NCI-H2171 (cell line): Measurements from ENCODE around the gene SH3RF1.

Source experiments
- DNase-seq: peaks from one replicate; lab custom pipeline; 2025; lab: John Stamatoyannopoulos, UW

Gene SH3RF1

GRCh38 chr4:169063441-169063840 is 207.3 kb downstream of the SH3RF1 start:
- DNase-seq: no peak

DNA sequence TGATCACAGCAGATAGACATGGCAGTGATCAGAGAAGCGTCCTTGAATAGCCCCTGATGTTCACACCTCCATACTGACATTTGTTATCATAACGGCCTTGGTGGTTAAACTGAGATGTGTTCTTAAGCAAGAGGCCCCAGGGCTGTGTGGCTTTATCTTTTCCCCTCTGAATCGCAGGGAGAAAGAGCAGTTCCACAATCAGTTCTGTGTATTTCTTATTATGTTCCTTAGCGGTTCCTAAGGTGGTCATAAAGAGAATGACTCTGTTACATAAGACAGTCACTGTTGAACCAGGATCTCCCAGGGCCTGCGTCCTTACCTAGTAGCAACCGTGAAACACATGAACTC is 207.9 kb downstream of the SH3RF1 start:
- DNase-seq: no peak

- DNase-seq: no peak
These were observed 209.4 kb downstream of the SH3RF1 start for GRCh38 chr4:169061386-169061785.

DNA sequence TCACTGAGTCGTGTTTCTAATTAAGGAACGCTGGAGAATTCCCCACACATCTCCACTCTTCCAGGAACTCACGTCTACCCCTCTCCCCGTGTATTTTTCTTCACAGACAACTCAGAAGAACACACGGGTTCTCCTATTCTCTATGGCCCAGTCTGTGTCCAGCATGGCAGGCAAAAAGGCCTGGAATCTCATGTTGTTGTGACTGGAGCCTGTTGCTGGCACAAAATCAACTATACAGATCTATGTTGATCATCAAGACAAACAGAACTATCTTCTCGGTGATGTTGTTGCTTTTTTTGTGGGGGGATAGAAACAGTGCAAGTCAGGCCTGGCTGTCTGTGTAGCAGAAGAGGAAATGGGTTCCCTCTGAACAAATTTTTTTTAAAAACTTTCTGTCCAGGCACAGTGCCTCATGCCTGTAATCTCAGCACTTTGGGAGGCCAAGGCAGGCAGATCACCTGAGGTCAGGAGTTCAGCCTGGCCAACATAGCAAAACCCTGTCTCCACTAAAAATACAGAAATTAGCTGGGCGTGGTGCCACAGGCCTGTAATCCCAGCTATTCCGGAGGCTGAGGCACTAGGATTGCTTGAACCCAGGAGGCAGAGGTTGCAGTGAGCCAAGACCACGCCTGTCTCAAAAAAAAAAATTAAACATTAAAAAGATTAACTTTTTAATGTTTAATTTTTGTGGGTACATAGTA is 210.2 kb downstream of the SH3RF1 start:
- no peak for DNase-seq

DNA sequence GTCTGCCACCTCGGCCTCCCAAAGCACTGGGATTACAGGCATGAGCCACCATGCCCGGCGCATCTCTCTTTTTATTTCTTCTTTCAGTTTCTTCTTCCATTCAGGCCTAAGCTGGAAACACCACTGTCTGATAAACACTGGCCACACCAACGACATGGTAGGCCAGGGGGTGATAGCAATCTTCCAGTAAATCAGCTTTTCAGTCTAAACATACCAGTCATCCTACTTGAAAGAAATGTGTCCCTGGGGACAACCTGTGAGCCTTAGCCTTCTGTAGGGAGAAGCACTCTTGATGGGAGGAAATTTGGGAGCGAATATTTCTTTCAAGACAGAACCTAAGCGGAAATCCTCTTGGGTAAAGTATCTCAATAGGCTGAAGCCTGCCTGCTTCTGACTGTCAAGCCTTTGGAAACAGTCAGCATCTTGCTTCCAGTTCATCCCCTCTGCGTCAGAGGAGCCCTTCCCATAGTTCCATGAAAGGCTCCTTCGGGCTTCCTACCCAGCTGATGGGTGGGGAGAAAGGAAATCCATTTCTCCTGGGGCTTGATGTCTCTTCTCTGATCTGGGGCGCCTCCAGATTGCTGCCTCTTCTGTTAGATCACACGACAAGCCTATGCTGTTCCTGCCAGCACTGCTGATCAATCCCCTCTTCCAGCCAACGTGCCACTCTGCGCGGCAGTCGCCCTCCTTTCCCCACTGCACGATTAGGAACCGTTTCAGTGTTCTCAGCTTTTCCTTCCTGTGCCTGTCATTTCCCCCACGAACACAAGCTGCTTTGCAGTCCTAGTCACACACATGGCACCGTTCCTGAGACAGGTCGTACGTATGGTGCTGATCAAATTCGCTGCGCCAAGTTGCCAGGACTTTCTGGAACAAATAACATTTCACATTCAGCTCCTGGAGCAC is 211.2 kb downstream of the SH3RF1 start:
- no peak for DNase-seq

- no peak for DNase-seq
These were observed 212.4 kb downstream of the SH3RF1 start for GRCh38 chr4:169058312-169058711.

GRCh38 chr4:169054879-169055278 is 215.9 kb downstream of the SH3RF1 start:
- DNase-seq: no peak

GRCh38 chr4:169052594-169052945 is 218.2 kb downstream of the SH3RF1 start:
- DNase-seq: no peak

GRCh38 chr4:169051761-169052593 is 218.8 kb downstream of the SH3RF1 start:
- DNase-seq: no peak

- no peak for DNase-seq
These were observed 219.6 kb downstream of the SH3RF1 start for GRCh38 chr4:169050881-169051760.

GRCh38 chr4:169050284-169050683 is 220.5 kb downstream of the SH3RF1 start:
- DNase-seq: no peak

DNA sequence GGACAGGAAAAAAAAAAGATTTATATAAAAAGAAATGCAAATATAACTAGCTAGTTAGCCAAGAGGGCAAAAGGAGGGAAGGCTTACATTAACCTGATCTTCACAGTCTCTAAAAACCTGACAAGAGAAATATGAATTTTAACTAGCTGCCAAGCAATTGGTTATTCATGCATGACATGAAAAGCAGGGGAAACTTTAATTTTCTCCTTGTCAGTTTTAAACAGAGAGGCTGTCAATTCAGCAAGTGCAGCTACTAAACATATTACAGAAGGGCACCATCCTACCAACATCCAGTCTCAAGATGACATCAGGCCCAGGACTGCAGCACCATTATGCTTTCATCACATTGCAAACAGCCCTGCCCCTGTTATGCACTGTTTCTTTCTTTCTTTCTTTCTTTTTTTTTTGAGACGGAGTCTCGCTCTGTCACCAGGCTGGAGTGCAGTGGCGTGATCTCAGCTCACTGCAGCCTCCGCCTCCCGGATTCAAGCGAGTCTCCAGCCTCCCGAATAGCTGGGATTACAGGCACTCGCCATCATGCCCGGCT is 221.8 kb downstream of the SH3RF1 start:
- DNase-seq: no peak

DNA sequence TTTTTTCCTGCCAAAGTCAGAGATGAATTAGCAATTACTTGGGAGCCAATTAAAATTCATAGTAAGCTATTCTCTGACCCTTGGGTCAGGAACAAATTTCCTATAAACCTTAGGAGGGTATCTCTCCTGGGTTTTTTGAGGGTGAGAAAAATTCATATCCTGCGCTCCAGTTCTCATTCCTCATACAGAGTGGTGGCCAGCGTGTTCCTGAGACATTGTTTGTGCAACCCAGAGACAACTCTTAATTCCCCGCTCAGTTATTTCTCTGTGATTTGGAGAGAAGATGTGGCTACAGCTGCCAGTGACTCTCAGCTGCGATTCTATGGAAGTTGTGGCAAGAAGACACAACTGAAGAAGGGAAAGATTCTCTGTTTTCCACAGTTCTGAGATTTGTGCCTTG is 222.8 kb downstream of the SH3RF1 start:
- DNase-seq: no peak

DNA sequence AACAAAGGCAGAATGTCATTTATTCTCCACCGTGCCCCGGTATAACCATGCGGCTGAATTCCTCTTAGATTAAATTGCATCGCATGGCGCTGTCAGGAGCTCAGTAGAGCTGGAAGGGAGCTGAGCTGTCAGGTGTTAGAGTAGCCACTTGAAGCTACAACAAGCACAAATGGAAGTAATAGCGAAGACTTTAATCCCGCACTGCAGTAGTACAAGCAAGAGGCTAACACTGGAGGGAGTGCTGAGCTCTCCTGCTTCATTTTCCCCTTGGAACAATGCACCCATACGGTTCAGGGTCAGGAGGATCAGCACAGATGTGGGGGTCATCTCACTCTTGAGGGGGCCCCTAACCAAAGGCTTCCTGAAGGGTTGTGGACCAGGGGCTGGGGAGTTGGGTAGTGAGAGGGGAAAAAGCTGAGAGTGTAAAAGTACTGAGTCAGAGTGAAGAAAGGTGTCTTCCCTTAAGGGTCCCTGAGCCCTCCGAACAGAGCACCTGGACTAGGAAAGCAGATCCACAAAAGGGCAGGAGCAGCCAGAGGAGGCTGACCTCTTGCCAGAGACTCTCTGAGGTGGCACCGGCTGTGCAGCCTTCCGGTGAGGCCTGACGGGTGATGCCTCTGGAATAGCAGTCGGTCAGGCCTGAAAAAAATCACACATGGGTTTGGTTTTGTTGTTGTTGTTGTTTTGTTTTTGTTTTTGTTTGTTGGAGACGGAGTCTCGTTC is 224.7 kb downstream of the SH3RF1 start:
- no peak for DNase-seq

DNA sequence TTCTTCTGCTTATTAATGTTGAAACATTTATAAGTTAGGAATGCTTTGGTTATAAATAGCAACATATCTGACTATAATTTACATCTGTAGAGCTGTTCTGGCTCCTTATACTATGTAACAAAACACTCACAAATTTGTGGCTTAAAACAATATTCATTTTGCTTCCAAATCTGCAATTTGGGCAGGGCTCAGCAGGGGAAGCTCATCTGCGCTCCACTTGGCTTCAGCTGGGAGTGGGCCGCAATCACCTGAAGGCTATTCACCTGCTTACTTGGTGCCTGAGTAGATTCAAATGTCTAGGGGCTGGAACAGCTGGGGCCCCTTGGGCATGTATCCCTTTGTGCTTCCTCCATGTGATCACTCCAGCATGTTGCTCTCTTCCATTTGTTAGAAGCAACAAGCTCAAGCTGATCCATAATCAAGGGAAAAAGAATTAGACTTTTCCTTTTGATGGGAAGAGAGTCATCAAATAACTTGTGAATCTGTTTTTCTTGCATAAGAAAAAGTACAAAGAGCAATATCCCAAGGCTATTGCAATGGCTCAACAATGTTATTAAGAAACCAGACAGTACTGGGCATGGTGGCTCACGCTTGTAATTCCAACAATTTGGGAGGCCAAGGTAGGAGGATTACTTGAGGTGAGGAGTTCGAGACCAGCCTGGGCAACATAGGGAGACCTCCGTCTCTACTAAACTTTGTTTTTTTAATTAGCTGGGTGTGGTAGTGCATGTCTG is 225.9 kb downstream of the SH3RF1 start:
- no peak for DNase-seq
